ENCODE data around the gene NF1.

Gene NF1

GRCh38 chr17:31248986-31249834 lies 154.4 kb downstream of the NF1 start:
- TF ChIP-seq, protein P1, sequence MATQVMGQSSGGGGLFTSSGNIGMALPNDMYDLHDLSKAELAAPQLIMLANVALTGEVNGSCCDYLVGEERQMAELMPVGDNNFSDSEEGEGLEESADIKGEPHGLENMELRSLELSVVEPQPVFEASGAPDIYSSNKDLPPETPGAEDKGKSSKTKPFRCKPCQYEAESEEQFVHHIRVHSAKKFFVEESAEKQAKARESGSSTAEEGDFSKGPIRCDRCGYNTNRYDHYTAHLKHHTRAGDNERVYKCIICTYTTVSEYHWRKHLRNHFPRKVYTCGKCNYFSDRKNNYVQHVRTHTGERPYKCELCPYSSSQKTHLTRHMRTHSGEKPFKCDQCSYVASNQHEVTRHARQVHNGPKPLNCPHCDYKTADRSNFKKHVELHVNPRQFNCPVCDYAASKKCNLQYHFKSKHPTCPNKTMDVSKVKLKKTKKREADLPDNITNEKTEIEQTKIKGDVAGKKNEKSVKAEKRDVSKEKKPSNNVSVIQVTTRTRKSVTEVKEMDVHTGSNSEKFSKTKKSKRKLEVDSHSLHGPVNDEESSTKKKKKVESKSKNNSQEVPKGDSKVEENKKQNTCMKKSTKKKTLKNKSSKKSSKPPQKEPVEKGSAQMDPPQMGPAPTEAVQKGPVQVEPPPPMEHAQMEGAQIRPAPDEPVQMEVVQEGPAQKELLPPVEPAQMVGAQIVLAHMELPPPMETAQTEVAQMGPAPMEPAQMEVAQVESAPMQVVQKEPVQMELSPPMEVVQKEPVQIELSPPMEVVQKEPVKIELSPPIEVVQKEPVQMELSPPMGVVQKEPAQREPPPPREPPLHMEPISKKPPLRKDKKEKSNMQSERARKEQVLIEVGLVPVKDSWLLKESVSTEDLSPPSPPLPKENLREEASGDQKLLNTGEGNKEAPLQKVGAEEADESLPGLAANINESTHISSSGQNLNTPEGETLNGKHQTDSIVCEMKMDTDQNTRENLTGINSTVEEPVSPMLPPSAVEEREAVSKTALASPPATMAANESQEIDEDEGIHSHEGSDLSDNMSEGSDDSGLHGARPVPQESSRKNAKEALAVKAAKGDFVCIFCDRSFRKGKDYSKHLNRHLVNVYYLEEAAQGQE (IDR thresholded peaks at IDR 0.05; ENCODE audit: insufficient read depth in 1 of 2, low read depth in 2 of 2, low read length in 2 of 2): no peak
- TF ChIP-seq SIN3A (IDR thresholded peaks at IDR 0.05; ENCODE audit: borderline replicate concordance, insufficient read depth, low read length) (no peak), POLR2AphosphoS5 (IDR thresholded peaks at IDR 0.05; ENCODE audit: low read depth, low read length) (no peak), TAF1 (IDR thresholded peaks at IDR 0.05; ENCODE audit: borderline replicate concordance, insufficient read depth, low read length) (no peak), FOXP2 (optimal IDR thresholded peaks at IDR 0.05; ENCODE audit: borderline replicate concordance, extremely low read depth, extremely low read length, insufficient read depth) (no peak)

- TF ChIP-seq POLR2AphosphoS5 (IDR thresholded peaks at IDR 0.05; ENCODE audit: low read depth, low read length): no peak
- TF ChIP-seq, protein P1 (IDR thresholded peaks at IDR 0.05; ENCODE audit: insufficient read depth in 1 of 2, low read depth in 2 of 2, low read length in 2 of 2): no peak
- no peak for TF ChIP-seq TAF1 (IDR thresholded peaks at IDR 0.05; ENCODE audit: borderline replicate concordance, insufficient read depth, low read length)
- no peak for TF ChIP-seq SIN3A (IDR thresholded peaks at IDR 0.05; ENCODE audit: borderline replicate concordance, insufficient read depth, low read length)
- TF ChIP-seq FOXP2 (optimal IDR thresholded peaks at IDR 0.05; ENCODE audit: borderline replicate concordance, extremely low read depth, extremely low read length, insufficient read depth): no peak
Observed at GRCh38 chr17:31249835-31250141, 155.0 kb downstream of the NF1 start.

GRCh38 chr17:31250229-31250628 lies 155.5 kb downstream of the NF1 start:
- no peak for TF ChIP-seq TAF1 (IDR thresholded peaks at IDR 0.05; ENCODE audit: borderline replicate concordance, insufficient read depth, low read length)
- TF ChIP-seq, protein P1 (IDR thresholded peaks at IDR 0.05; ENCODE audit: insufficient read depth in 1 of 2, low read depth in 2 of 2, low read length in 2 of 2): no peak

- TF ChIP-seq SIN3A (IDR thresholded peaks at IDR 0.05; ENCODE audit: borderline replicate concordance, insufficient read depth, low read length) (no peak), FOXP2 (optimal IDR thresholded peaks at IDR 0.05; ENCODE audit: borderline replicate concordance, extremely low read depth, extremely low read length, insufficient read depth) (no peak), TAF1 (IDR thresholded peaks at IDR 0.05; ENCODE audit: borderline replicate concordance, insufficient read depth, low read length) (no peak), POLR2AphosphoS5 (IDR thresholded peaks at IDR 0.05; ENCODE audit: low read depth, low read length) (no peak)
- TF ChIP-seq, protein P1 (IDR thresholded peaks at IDR 0.05; ENCODE audit: insufficient read depth in 1 of 2, low read depth in 2 of 2, low read length in 2 of 2): no peak
Observed at GRCh38 chr17:31251105-31251969, 156.6 kb downstream of the NF1 start.
